Right lobe of liver (tissue), 4 donors: ENCODE measurements around the gene SCN3A.

ENCODE experiments used
- POLR2A ChIP-seq: fragments of 450-650 bp; IDR thresholded peaks from one replicate; pipeline ENCODE4 v1.6.1; 2017; ENCODE audit warnings: antibody characterized with exemption, mild to moderate bottlenecking
- TF ChIP-seq, protein P1 (sequence below), 4 donors: fragments of 200-600 bp in 3 of 4; fragments of 450-650 bp in 1 of 4; IDR thresholded peaks; one replicate each; pipeline versions ENCODE4 v1.5.1 to v1.8.0; 2016 to 2022; ENCODE audit warnings: antibody characterized with exemption in 4 of 4, mild to moderate bottlenecking in 2 of 4
- donor health status: DM: no; HTN: no; CAD: no.
- donor health status: DM: no; HTN: no; CAD: no.
- donor health status: DM: no; HTN: yes; CAD: no.

GRCh38 chr2:165044505-165045303 is 159.1 kb downstream of the SCN3A start:
- TF ChIP-seq, protein P1, sequence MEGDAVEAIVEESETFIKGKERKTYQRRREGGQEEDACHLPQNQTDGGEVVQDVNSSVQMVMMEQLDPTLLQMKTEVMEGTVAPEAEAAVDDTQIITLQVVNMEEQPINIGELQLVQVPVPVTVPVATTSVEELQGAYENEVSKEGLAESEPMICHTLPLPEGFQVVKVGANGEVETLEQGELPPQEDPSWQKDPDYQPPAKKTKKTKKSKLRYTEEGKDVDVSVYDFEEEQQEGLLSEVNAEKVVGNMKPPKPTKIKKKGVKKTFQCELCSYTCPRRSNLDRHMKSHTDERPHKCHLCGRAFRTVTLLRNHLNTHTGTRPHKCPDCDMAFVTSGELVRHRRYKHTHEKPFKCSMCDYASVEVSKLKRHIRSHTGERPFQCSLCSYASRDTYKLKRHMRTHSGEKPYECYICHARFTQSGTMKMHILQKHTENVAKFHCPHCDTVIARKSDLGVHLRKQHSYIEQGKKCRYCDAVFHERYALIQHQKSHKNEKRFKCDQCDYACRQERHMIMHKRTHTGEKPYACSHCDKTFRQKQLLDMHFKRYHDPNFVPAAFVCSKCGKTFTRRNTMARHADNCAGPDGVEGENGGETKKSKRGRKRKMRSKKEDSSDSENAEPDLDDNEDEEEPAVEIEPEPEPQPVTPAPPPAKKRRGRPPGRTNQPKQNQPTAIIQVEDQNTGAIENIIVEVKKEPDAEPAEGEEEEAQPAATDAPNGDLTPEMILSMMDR (IDR thresholded peaks at IDR 0.05), result no peak
- no peak for TF ChIP-seq POLR2A
